DND-41 (cell line): Measurements from ENCODE around the gene FMN1.

Experiments
- ATAC-seq: fragments of 200-7000 bp; cut with Tn5 transposase; 3 replicates; pipeline ENCODE4 v1.9.1; 2021; ENCODE audit warnings: low read depth; ENCODE audit not compliant: insufficient read depth
- DNase-seq: peaks from one replicate; pipeline ENCODE4 v3.0.0-alpha.2; 2020
- H2AFZ ChIP-seq: 2 replicates; pipeline ENCODE4 v1.6.0; 2012; ENCODE audit warnings: low read depth, low read length
- H3K27ac ChIP-seq: 2 replicates; pipeline ENCODE4 v1.5.1; 2012; ENCODE audit warnings: low read length, inconsistent platforms
- H3K27me3 ChIP-seq: fragments of 200-600 bp; sonication (generic); 2 replicates; pipeline ENCODE4 v1.6.0; 2012; ENCODE audit warnings: low read length, mild to moderate bottlenecking, inconsistent platforms; ENCODE audit not compliant: insufficient read depth, poor library complexity
- H3K36me3 ChIP-seq: 2 replicates; pipeline ENCODE4 v1.5.1; 2012; ENCODE audit warnings: low read length, inconsistent platforms; ENCODE audit not compliant: insufficient read depth
- H3K4me1 ChIP-seq: 2 replicates; pipeline ENCODE4 v1.5.1; 2012; ENCODE audit warnings: mild to moderate bottlenecking, low read length; ENCODE audit not compliant: insufficient read depth
- H3K4me2 ChIP-seq: 2 replicates; pipeline ENCODE4 v1.6.0; 2012; ENCODE audit warnings: mild to moderate bottlenecking, moderate library complexity, low read length, inconsistent platforms; ENCODE audit not compliant: insufficient read depth
- H3K4me3 ChIP-seq, 2 experiments: fragments of 200-600 bp in 1 of 2; shearing (Covaris generic) in 1 of 2; 2 replicates each; pipeline ENCODE4 v1.5.1; 2012 to 2016; ENCODE audit warnings: inconsistent platforms in 2 of 2, low read length in 2 of 2, mild to moderate bottlenecking in 2 of 2, low read depth in 1 of 2, moderate library complexity in 1 of 2
- H3K79me2 ChIP-seq: 2 replicates; pipeline ENCODE4 v1.6.0; 2012; ENCODE audit warnings: low read length, inconsistent platforms; ENCODE audit not compliant: insufficient read depth
- H3K9ac ChIP-seq: 2 replicates; pipeline ENCODE4 v1.6.0; 2012; ENCODE audit warnings: low read depth, mild to moderate bottlenecking, inconsistent platforms, low read length, moderate library complexity
- H3K9me3 ChIP-seq: 2 replicates; pipeline ENCODE4 v1.5.1; 2012; ENCODE audit warnings: low read length, moderate library complexity, mild to moderate bottlenecking, inconsistent platforms; ENCODE audit not compliant: insufficient read depth, severe bottlenecking
- H4K20me1 ChIP-seq: 2 replicates; pipeline ENCODE4 v1.6.0; 2012; ENCODE audit warnings: low read length; ENCODE audit not compliant: insufficient read depth
- EZH2 ChIP-seq: IDR thresholded peaks from 3 replicates; pipeline ENCODE4 v1.6.1; 2012; ENCODE audit warnings: borderline replicate concordance, low read depth, mild to moderate bottlenecking, moderate library complexity, low read length, inconsistent platforms; ENCODE audit not compliant: severe bottlenecking
- TF ChIP-seq, protein P1 (sequence below): IDR thresholded peaks from 2 replicates; pipeline ENCODE4 v1.5.1; 2012; ENCODE audit warnings: borderline replicate concordance, low read length, moderate library complexity, mild to moderate bottlenecking; ENCODE audit not compliant: poor library complexity, severe bottlenecking; ENCODE audit errors: extremely low read depth

Gene FMN1

DNA sequence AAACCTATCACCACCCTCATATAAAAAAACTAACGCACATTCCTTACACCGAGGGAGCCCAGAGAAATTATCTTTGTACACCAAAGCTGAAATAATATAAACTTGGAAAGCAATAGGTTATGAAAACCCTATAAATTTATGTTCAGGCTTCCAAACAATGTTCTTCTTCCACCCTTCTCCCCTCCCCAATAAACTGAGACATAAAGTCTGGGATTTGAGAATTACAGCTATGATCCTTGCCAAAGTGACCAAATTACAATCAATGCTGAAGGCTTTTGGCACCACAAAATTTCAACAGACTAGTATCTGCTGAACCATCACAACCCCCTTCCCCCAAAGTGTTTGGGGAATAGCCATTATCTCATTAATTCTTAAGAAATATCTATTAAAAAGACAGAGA is 237.8 kb downstream of the FMN1 start:
- no peak overlapping the region for H3K27ac ChIP-seq
- no peak overlapping the region for H3K4me3 ChIP-seq
- no peaks in the 10 kb centered on the region for H3K79me2 ChIP-seq
- DNase-seq = no peak
- no peaks in the 10 kb centered on the region for H4K20me1 ChIP-seq
- no peaks in the 10 kb centered on the region for H3K27me3 ChIP-seq
- H3K9ac ChIP-seq = no peak overlapping the region
- H3K4me1 ChIP-seq = no peaks in the 10 kb centered on the region
- H3K4me2 ChIP-seq = no peak overlapping the region
- no peaks in the 10 kb centered on the region for H3K9me3 ChIP-seq
- no peak overlapping the region for H2AFZ ChIP-seq
- TF ChIP-seq, protein P1, sequence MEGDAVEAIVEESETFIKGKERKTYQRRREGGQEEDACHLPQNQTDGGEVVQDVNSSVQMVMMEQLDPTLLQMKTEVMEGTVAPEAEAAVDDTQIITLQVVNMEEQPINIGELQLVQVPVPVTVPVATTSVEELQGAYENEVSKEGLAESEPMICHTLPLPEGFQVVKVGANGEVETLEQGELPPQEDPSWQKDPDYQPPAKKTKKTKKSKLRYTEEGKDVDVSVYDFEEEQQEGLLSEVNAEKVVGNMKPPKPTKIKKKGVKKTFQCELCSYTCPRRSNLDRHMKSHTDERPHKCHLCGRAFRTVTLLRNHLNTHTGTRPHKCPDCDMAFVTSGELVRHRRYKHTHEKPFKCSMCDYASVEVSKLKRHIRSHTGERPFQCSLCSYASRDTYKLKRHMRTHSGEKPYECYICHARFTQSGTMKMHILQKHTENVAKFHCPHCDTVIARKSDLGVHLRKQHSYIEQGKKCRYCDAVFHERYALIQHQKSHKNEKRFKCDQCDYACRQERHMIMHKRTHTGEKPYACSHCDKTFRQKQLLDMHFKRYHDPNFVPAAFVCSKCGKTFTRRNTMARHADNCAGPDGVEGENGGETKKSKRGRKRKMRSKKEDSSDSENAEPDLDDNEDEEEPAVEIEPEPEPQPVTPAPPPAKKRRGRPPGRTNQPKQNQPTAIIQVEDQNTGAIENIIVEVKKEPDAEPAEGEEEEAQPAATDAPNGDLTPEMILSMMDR = no peak
- TF ChIP-seq EZH2 = no peak
- ATAC-seq = no peak
- H3K36me3 ChIP-seq = no peaks in the 10 kb centered on the region

GRCh38 chr15:32956006-32956405 is 238.5 kb downstream of the FMN1 start:
- Histone ChIP-seq H2AFZ (no peak overlapping the region), H3K27ac (no peak overlapping the region), H3K4me2 (no peak overlapping the region), H3K9me3 (no peaks in the 10 kb centered on the region), H3K4me3 (no peak overlapping the region), H3K79me2 (no peaks in the 10 kb centered on the region), H4K20me1 (no peaks in the 10 kb centered on the region), H3K4me1 (no peaks in the 10 kb centered on the region), H3K36me3 (no peaks in the 10 kb centered on the region), H3K9ac (no peak overlapping the region), H3K27me3 (no peaks in the 10 kb centered on the region)
- DNase-seq (no peak), ATAC-seq (no peak)
- TF ChIP-seq, protein P1 = peak; percentile 41
- TF ChIP-seq EZH2 = no peak

DNA sequence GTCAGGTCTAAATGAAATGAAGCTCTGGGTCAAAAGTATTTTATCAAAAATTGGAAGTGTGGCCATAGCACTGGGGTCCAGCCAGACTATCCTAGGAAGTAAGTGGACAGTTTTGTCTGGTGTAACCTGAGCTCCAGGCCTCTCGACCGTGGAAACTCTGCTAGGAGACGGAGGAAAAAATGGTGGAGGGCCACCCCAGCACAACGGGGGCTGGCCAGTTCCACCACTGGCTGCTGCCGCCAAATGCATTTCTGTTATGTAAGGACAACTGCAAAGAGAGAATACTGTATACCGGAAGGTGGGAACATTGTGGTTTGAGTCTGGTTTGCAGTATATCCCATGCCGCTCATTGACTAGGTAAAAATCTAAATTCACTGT is 241.0 kb downstream of the FMN1 start:
- no peak overlapping the region for H3K4me2 ChIP-seq
- H3K36me3 ChIP-seq = no peaks in the 10 kb centered on the region
- no peaks in the 10 kb centered on the region for H3K27me3 ChIP-seq
- H3K27ac ChIP-seq = no peak overlapping the region
- no peak for ATAC-seq
- no peak overlapping the region for H3K4me3 ChIP-seq
- H3K4me1 ChIP-seq = no peaks in the 10 kb centered on the region
- no peak for DNase-seq
- TF ChIP-seq, protein P1 = no peak
- TF ChIP-seq EZH2 = no peak
- no peaks in the 10 kb centered on the region for H3K79me2 ChIP-seq
- no peaks in the 10 kb centered on the region for H3K9me3 ChIP-seq
- H2AFZ ChIP-seq = no peak overlapping the region
- no peaks in the 10 kb centered on the region for H4K20me1 ChIP-seq
- no peak overlapping the region for H3K9ac ChIP-seq

DNA sequence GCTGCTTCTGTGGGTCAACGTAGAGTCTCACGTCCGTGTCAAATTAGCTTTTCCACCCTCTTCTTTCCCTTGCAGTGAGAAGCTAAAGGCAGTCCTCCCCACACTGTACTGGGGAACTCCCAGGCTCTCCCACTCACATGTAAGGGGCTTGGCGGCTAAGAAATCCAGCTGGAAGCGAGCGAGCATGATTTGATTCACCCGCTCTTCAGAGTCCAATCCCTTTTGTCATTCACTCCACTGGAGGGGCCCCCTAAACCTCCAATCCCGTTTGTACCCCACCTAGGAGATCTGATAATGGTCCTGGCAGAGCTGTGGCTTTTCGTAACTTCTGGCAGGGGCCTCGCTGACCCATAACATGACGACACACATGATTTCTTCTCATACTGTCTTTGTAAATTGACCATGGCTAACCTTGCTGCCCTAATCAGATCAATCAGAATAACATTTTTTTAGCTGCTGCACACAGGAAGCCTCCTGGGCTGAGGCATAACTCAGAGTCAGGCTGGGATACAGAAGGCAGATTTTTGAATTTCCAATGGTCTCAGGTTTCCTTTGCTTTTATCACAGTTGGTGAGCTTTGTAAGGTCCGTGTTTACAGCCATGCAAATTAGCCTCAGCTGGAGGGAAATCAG is 241.5 kb downstream of the FMN1 start:
- ATAC-seq = no peak
- Histone ChIP-seq H4K20me1 (no peaks in the 10 kb centered on the region), H3K4me2 (no peak overlapping the region), H3K27me3 (no peaks in the 10 kb centered on the region), H3K4me1 (no peaks in the 10 kb centered on the region), H3K4me3 (no peak overlapping the region), H3K9ac (no peak overlapping the region), H3K9me3 (no peaks in the 10 kb centered on the region), H3K27ac (no peak overlapping the region), H3K36me3 (no peaks in the 10 kb centered on the region), H3K79me2 (no peaks in the 10 kb centered on the region), H2AFZ (no peak overlapping the region)
- no peak for DNase-seq
- no peak for TF ChIP-seq EZH2
- TF ChIP-seq, protein P1 = no peak
